Neural cell (in vitro differentiated cells): ENCODE results near the gene CCDC50. TPM values are rescaled to one million over a fixed set of nuclear protein-coding genes. Genes with fewer than 3 reads are reported as not detected.

Experiments
- H2AFZ ChIP-seq: fragments of 200-600, 300-800 bp; sonication (generic), shearing (Covaris generic); 2 replicates; pipeline ENCODE4 v1.6.0; 2014; ENCODE audit warnings: low read depth, mild to moderate bottlenecking, antibody characterized with exemption, low read length, moderate library complexity
- H3F3A ChIP-seq: fragments of 200-600 bp; shearing (Covaris generic); 2 replicates; pipeline ENCODE4 v1.6.1; 2016; ENCODE audit warnings: mild to moderate bottlenecking, moderate library complexity, mixed read lengths, antibody characterized with exemption, low read length; ENCODE audit not compliant: insufficient read depth, poor library complexity, severe bottlenecking
- H3K27ac ChIP-seq: fragments of 200-600, 300-800 bp; sonication (generic), shearing (Covaris generic); 2 replicates; pipeline ENCODE4 v1.5.1; 2014; ENCODE audit warnings: mild to moderate bottlenecking, low read length, moderate library complexity
- H3K27me3 ChIP-seq: fragments of 300-800, 200-600 bp; sonication (generic), shearing (Covaris generic); 2 replicates; pipeline ENCODE4 v1.6.0; 2014; ENCODE audit warnings: mild to moderate bottlenecking, low read depth, low read length, moderate library complexity; ENCODE audit not compliant: insufficient read depth
- H3K36me3 ChIP-seq: fragments of 300-800, 200-600 bp; sonication (generic), shearing (Covaris generic); 2 replicates; pipeline ENCODE4 v1.5.1; 2014; ENCODE audit warnings: mild to moderate bottlenecking, antibody characterized with exemption, low read length, moderate library complexity; ENCODE audit not compliant: insufficient read depth
- H3K4me2 ChIP-seq: fragments of 300-800, 200-600 bp; sonication (generic), shearing (Covaris generic); 2 replicates; pipeline ENCODE4 v1.6.0; 2014; ENCODE audit warnings: mild to moderate bottlenecking, low read length
- H3K4me3 ChIP-seq: fragments of 300-800, 200-600 bp; sonication (generic), shearing (Covaris generic); 2 replicates; pipeline ENCODE4 v1.5.1; 2014; ENCODE audit warnings: mild to moderate bottlenecking, low read length, moderate library complexity
- H3K79me2 ChIP-seq: fragments of 200-600 bp; shearing (Covaris generic); replicated peaks from 2 replicates; pipeline ENCODE4 v1.6.0; 2014; ENCODE audit warnings: mild to moderate bottlenecking, low read length, moderate library complexity; ENCODE audit not compliant: insufficient read depth
- H3K9ac ChIP-seq: fragments of 300-800, 200-600 bp; sonication (generic), shearing (Covaris generic); 2 replicates; pipeline ENCODE4 v1.6.1; 2016; ENCODE audit warnings: mild to moderate bottlenecking, low read length, mixed read lengths
- H3K9me2 ChIP-seq: fragments of 200-600 bp; shearing (Covaris generic); 2 replicates; pipeline ENCODE4 v1.6.1; 2016; ENCODE audit warnings: mild to moderate bottlenecking, low read length, mixed read lengths; ENCODE audit not compliant: insufficient read depth
- H3K9me3 ChIP-seq: fragments of 200-600, 300-800 bp; sonication (generic), shearing (Covaris generic); 2 replicates; pipeline ENCODE4 v1.6.1; 2016; ENCODE audit warnings: mild to moderate bottlenecking, mixed run types, low read length, moderate library complexity, mixed read lengths
- H4K20me1 ChIP-seq: fragments of 200-600 bp; shearing (Covaris generic); 2 replicates; pipeline ENCODE4 v1.6.1; 2016; ENCODE audit warnings: mild to moderate bottlenecking, mixed run types; ENCODE audit not compliant: insufficient read depth
- EP300 ChIP-seq: fragments of 450-650 bp; conservative IDR thresholded peaks from 2 replicates; pipeline ENCODE4 v1.6.1; 2014; ENCODE audit warnings: antibody characterized with exemption, mild to moderate bottlenecking, moderate library complexity; ENCODE audit not compliant: poor library complexity, severe bottlenecking
- EZH2 ChIP-seq: fragments of 200-600, 300-800 bp; shearing (Covaris generic), sonication (generic); IDR thresholded peaks from 2 replicates; pipeline ENCODE4 v1.6.1; 2014; ENCODE audit warnings: antibody characterized with exemption, low read length, borderline replicate concordance, mild to moderate bottlenecking; ENCODE audit not compliant: insufficient read depth, poor library complexity, severe bottlenecking
- MXI1 ChIP-seq: fragments of 450-650 bp; conservative IDR thresholded peaks from 2 replicates; pipeline ENCODE4 v1.6.1; 2014; ENCODE audit warnings: antibody characterized with exemption, mild to moderate bottlenecking; ENCODE audit not compliant: poor library complexity, severe bottlenecking
- POLR2AphosphoS5 ChIP-seq: IDR thresholded peaks from 2 replicates; pipeline ENCODE4 v1.6.1; 2012
- RAD21 ChIP-seq: fragments of 450-650 bp; conservative IDR thresholded peaks from 2 replicates; pipeline ENCODE4 v1.6.1; 2014; ENCODE audit warnings: antibody characterized with exemption, mild to moderate bottlenecking, moderate library complexity
- REST ChIP-seq: IDR thresholded peaks from 2 replicates; pipeline ENCODE4 v1.6.1; 2012; ENCODE audit warnings: borderline replicate concordance
- SMC3 ChIP-seq: fragments of 450-650 bp; conservative IDR thresholded peaks from 2 replicates; pipeline ENCODE4 v1.6.1; 2014; ENCODE audit warnings: antibody characterized with exemption, mild to moderate bottlenecking, moderate library complexity; ENCODE audit not compliant: poor library complexity
- TAF1 ChIP-seq: IDR thresholded peaks from 2 replicates; pipeline ENCODE4 v1.6.1; 2012; ENCODE audit warnings: low read depth
- polyA plus RNA-seq: library from polyadenylated mRNA; depleted of rRNA; stranded (reverse); fragments of >200 nt; gene quantifications from 2 replicates; pipeline ENCODE4 v1.2.3, GENCODE V29; 2014
- TF ChIP-seq, protein P1 (sequence below): fragments of 450-650 bp; IDR thresholded peaks from 2 replicates; pipeline ENCODE4 v1.5.1; 2014; ENCODE audit warnings: antibody characterized with exemption, mild to moderate bottlenecking, moderate library complexity; ENCODE audit not compliant: poor library complexity, severe bottlenecking

The CCDC50 gene
- polyA plus RNA-seq, 1 donor from 2014 or later, result 58.2 TPM

DNA sequence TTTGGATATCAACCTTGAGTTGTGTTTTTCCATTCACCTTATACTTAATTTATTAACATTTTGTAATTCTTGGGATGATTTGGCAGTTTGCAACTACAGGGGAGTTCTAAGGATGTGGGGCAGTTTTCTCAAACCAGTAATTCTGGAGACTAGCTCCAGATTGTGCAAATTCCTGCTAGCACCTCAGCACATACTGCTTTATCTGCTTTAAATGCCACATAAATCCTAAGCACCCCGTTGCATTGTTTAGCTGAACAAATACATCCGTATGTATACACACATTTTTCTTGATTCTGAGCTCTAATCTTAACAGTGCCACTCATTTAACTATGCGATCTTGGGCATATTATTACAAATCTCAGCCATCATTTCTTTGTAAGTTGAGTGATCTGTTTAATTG lies 18.0 kb downstream of the CCDC50 start:
- Histone ChIP-seq H3K4me2 (no peak overlapping the region), H3K27ac (no peak overlapping the region), H3K9me2 (no peaks in the 10 kb centered on the region), H3K9ac (no peak overlapping the region), H3F3A (no peaks in the 10 kb centered on the region), H3K9me3 (no peaks in the 10 kb centered on the region), H3K27me3 (no peaks in the 10 kb centered on the region), H3K4me3 (no peak overlapping the region), H3K36me3 (no peaks in the 10 kb centered on the region), H2AFZ (no peak overlapping the region), H3K79me2 (peaks cover 31% of the 10 kb centered on the region), H4K20me1 (no peaks in the 10 kb centered on the region)
- TF ChIP-seq EZH2, result no peak

DNA sequence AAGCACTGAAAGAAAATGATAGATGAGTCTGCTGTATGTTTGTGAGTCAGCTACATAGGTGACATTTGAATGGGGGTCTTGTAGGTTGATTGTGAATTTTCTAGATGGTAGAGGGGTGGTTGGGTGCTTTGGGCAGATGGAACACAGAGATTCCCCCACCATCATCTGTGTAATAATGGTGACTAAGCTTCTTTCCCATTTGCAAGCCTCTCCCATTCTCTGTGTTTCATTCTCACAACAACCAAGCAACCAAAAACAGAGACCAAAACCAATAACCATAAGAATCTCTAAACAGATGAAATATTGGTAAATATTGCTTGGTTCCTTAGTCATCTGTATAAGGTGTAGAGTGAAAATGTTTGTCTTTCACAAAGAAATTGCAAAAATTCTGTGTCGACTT lies 18.9 kb downstream of the CCDC50 start:
- TF ChIP-seq MXI1, result no peak
- TF ChIP-seq, protein P1, sequence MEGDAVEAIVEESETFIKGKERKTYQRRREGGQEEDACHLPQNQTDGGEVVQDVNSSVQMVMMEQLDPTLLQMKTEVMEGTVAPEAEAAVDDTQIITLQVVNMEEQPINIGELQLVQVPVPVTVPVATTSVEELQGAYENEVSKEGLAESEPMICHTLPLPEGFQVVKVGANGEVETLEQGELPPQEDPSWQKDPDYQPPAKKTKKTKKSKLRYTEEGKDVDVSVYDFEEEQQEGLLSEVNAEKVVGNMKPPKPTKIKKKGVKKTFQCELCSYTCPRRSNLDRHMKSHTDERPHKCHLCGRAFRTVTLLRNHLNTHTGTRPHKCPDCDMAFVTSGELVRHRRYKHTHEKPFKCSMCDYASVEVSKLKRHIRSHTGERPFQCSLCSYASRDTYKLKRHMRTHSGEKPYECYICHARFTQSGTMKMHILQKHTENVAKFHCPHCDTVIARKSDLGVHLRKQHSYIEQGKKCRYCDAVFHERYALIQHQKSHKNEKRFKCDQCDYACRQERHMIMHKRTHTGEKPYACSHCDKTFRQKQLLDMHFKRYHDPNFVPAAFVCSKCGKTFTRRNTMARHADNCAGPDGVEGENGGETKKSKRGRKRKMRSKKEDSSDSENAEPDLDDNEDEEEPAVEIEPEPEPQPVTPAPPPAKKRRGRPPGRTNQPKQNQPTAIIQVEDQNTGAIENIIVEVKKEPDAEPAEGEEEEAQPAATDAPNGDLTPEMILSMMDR, result no peak
- TF ChIP-seq EZH2, result no peak
- TF ChIP-seq REST, result no peak
- no peak for TF ChIP-seq RAD21
- TF ChIP-seq EP300, result no peak
- no peak for TF ChIP-seq TAF1
- TF ChIP-seq SMC3, result no peak
- no peak for TF ChIP-seq POLR2AphosphoS5
- Histone ChIP-seq H2AFZ (no peak overlapping the region), H3K4me3 (no peak overlapping the region), H3K36me3 (no peaks in the 10 kb centered on the region), H4K20me1 (no peaks in the 10 kb centered on the region), H3K27me3 (no peaks in the 10 kb centered on the region), H3K27ac (no peak overlapping the region), H3K9ac (no peak overlapping the region), H3F3A (no peaks in the 10 kb centered on the region), H3K79me2 (peaks cover 24% of the 10 kb centered on the region), H3K4me2 (no peak overlapping the region), H3K9me2 (no peaks in the 10 kb centered on the region), H3K9me3 (no peaks in the 10 kb centered on the region)
